ES-I3 (cell line): Measurements from ENCODE around the gene TMEM8B.
"Not testable (repeated sequence)": the region's sequence is repeated elsewhere in the genome, so short reads cannot be mapped to it uniquely, and the experiment has no call there.

Source experiments
- H3K36me3 ChIP-seq: 2 replicates; pipeline ENCODE4 v1.6.1; 2013; ENCODE audit warnings: mild to moderate bottlenecking, low read length, control low read depth, moderate library complexity; ENCODE audit not compliant: insufficient read depth
- H3K4me1 ChIP-seq: 2 replicates; pipeline ENCODE4 v1.6.1; 2013; ENCODE audit warnings: mild to moderate bottlenecking, control low read depth, low read length; ENCODE audit not compliant: insufficient read depth
- H3K9ac ChIP-seq: 2 replicates; pipeline ENCODE4 v1.6.1; 2013; ENCODE audit warnings: low read depth, mild to moderate bottlenecking, low read length, moderate library complexity
- H3K9me3 ChIP-seq: 2 replicates; pipeline ENCODE4 v1.6.1; 2013; ENCODE audit warnings: mild to moderate bottlenecking, low read length, moderate library complexity; ENCODE audit not compliant: control insufficient read depth, insufficient read depth

The TMEM8B gene

DNA sequence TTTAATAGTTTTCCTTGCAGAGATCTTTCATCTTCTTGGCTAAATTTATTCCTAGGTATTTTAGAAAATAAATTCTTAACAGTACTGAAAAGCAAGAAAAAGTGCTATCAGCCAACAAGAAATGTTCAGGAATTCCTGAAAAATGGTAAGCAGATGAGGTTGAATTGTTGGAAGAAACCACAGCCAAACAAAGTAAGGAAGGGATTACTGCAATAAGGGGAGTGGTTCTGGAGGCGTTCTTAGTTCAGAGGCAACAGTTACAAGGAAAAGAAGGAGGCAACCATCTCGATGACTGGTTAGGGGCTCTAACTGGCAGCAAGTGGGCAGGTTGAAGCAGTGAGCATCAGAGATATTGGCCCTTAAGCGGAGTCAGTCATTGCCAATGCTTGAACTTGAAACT is 54.0 kb downstream of the TMEM8B start:
- H3K36me3 ChIP-seq = no peaks in the 10 kb centered on the region
- H3K4me1 ChIP-seq = no peaks in the 10 kb centered on the region
- H3K9ac ChIP-seq = no peak overlapping the region
- H3K9me3 ChIP-seq = no peaks in the 10 kb centered on the region

DNA sequence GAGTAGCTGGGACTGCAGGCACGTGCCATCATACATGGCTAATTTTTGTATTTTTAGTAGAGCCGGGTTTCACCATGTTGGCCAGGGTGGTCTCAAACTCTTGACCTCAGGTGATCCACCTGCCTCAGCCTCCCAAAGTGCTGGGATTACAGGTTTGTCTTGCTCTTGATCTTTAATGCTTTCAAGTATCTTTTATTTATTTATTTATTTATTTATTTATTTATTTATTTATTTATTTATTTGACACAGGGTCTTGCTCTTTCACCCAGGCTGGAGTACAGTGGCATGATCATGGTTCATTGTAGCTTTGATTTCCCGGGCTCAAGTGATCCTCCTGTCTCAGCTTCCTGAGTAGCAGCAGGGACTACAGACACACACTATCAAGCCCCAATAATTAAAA is 55.9 kb downstream of the TMEM8B start:
- H3K4me1 ChIP-seq, H3K9me3 ChIP-seq, H3K36me3 ChIP-seq, H3K9ac ChIP-seq: not testable (repeated sequence)

DNA sequence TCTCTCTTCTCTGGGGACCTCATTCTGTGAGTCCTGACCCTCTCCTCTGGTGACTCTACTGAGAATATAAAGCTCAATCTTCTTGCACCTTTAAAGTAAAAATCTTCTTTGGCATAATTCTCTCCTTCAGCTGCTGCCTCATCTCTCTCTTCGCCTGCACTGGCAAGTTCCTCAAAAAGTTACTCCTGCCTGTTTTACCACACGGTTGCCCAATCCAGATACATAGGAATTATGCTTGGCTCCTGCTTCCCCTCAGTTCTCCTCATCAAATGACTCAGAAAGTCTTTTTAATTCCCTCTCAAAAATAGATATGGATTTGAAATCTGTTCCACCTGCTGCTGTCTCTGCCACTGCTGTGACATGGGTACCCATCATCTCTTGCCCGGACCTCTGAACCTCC is 62.6 kb downstream of the TMEM8B start:
- H3K9ac ChIP-seq = no peak overlapping the region
- no peaks in the 10 kb centered on the region for H3K36me3 ChIP-seq
- no peaks in the 10 kb centered on the region for H3K4me1 ChIP-seq
- H3K9me3 ChIP-seq = no peaks in the 10 kb centered on the region

DNA sequence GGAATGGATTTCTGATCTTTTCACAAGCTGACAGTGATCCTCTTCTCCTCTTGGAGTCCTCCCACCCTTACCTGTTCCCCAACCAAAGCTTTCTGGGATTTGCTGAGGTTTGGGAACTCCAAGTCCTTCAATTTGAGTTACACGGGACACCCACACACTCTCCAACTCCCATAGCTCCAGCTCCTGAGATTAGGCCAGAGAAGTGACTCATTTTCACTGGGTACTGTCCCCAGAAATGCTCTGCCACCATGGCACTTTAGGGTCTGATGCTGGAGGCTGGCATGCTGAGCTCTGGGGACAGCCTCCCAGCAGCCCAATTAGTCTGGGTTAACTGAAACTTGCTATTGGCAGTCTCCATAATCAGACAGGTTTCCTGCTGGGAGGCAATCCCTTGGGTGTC is 63.0 kb downstream of the TMEM8B start:
- Histone ChIP-seq H3K9ac (no peak overlapping the region), H3K4me1 (no peaks in the 10 kb centered on the region), H3K36me3 (no peaks in the 10 kb centered on the region), H3K9me3 (no peaks in the 10 kb centered on the region)

DNA sequence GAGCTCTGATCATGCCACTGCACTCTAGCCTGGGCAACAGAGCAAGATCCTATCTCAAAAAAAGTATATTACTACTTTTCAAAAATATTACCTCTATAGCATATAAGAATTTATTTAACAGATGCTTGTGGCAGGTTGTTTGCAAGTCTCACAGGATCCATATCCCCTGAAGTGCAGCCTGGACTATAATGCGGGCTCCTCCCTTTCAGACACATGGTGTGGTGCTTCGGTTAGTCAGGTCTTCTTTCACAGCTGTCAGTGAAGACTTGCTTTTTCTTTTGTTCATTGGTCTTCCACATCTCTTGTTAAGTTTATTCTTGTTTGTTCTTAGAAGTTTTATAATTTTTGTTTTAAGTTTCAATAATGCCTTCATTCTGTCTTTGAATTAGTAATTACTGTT is 67.5 kb downstream of the TMEM8B start:
- Histone ChIP-seq H3K9ac (no peak overlapping the region), H3K36me3 (no peaks in the 10 kb centered on the region), H3K4me1 (no peaks in the 10 kb centered on the region), H3K9me3 (no peaks in the 10 kb centered on the region)

DNA sequence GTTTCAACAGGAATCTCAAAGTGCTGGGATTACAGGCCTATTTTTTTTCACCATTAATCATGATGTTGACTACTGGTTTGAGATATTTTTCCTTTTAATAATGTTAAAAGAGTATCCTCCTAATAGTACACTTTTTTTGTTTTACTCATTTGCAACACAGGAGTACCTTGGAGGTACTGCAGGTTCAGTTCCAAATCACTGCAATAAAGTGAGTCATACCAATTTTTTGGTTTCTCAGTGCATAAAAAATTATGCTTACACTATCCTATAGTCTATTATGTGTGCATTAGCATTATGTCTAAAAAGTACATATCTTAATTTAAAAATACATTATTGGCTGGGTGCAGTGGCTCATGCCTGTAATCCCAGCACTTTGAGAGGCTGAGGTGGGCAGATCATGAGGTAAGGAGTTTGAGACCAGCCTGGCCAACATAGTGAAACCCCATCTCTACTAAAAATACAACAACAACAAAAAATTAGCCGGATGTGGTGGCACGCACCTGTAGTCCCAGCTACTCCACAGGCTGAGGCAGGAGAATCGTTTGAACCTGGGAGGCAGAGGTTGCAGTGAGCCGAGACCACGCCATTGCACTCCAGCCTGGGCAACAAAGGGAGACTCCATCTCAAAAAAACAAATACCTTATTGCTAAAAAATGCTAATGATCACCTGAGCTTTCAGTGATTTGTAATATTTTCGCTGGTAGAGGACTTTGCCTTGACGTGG is 68.5 kb downstream of the TMEM8B start:
- H3K4me1 ChIP-seq, H3K36me3 ChIP-seq, H3K9ac ChIP-seq, H3K9me3 ChIP-seq: not testable (repeated sequence)

DNA sequence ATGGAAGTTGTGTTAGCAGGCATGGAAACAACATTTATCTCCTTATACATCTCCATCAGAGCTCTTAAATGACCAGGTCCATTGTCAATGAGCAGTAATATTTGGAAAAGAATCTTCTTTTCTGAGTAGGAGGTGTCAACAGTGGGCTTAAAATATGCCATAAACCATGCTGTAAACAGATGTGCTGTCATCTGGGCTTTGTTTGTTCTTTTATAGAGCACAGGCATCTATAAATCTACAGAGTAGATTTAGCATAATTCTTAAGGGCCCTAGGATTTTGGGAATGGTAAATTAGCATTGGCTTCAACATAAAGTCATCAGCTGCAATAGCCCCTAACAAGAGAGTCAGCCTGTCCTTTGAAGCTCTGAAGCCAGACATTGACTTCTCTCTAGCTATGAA is 69.3 kb downstream of the TMEM8B start:
- no peaks in the 10 kb centered on the region for H3K9me3 ChIP-seq
- H3K4me1 ChIP-seq = no peaks in the 10 kb centered on the region
- H3K36me3 ChIP-seq = no peaks in the 10 kb centered on the region
- no peak overlapping the region for H3K9ac ChIP-seq

DNA sequence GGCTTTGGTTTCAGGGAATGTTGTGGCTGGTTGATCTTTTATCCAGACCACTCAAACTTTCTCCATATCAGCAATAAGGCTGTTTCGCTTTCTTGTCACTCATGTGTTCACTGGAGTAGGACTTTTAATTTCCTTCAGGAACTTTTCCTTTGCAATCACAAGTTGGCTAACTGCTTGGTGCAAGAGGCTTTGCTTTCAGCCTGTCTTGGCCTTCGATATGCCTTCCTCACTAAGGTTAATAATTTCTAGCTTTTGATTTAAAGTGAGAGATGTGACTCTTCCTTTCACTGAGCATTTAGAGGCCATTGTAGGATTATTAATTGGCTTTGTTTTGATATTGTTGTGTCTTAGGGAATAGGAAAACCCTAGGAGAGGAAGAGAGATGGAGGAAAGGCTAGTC is 70.0 kb downstream of the TMEM8B start:
- H3K4me1 ChIP-seq = no peaks in the 10 kb centered on the region
- H3K9me3 ChIP-seq = no peaks in the 10 kb centered on the region
- H3K9ac ChIP-seq = no peak overlapping the region
- H3K36me3 ChIP-seq = no peaks in the 10 kb centered on the region

DNA sequence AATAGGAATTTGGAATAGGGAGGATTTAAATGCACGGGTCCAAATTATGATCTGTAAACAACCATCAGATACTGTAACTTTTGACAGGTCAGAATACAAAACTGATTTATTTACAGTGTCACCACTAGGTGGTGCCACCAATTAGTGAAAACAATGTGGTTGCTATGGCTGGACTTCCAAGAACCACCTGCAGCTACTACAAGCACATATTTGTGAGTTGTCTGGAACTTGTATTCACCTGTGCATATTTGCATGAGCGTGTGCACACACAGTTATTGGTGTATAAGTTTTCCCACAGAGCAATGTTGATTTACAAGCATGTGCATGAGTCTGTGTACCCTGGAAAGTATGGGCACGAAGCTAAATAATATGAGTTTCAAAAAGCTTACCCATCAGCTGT is 74.0 kb downstream of the TMEM8B start:
- no peaks in the 10 kb centered on the region for H3K36me3 ChIP-seq
- H3K4me1 ChIP-seq = peaks cover 25% of the 10 kb centered on the region
- no peak overlapping the region for H3K9ac ChIP-seq
- H3K9me3 ChIP-seq = no peaks in the 10 kb centered on the region

DNA sequence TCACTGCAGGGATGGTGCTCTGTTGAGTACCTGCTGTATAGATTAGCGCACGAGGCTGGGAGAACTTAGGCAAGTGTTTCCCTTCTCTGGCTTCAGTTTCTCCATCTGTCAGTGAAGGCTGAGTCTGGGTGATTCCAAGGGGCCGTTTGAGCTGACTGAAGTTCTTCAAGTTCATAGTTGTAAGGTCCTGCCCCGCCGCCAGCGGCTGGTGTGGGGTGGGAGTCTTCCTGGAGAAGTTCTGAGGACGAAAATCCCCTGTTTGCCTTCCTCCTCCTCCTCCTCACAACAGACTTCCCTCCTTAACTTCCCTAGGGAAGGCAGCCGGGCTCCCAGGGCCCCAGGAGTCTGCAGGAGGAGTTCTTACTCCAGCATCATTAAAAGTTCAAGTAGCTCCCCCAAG is 75.3 kb downstream of the TMEM8B start:
- H3K9ac ChIP-seq = no peak overlapping the region
- H3K9me3 ChIP-seq = no peaks in the 10 kb centered on the region
- peaks cover 38% of the 10 kb centered on the region for H3K4me1 ChIP-seq
- no peaks in the 10 kb centered on the region for H3K36me3 ChIP-seq

DNA sequence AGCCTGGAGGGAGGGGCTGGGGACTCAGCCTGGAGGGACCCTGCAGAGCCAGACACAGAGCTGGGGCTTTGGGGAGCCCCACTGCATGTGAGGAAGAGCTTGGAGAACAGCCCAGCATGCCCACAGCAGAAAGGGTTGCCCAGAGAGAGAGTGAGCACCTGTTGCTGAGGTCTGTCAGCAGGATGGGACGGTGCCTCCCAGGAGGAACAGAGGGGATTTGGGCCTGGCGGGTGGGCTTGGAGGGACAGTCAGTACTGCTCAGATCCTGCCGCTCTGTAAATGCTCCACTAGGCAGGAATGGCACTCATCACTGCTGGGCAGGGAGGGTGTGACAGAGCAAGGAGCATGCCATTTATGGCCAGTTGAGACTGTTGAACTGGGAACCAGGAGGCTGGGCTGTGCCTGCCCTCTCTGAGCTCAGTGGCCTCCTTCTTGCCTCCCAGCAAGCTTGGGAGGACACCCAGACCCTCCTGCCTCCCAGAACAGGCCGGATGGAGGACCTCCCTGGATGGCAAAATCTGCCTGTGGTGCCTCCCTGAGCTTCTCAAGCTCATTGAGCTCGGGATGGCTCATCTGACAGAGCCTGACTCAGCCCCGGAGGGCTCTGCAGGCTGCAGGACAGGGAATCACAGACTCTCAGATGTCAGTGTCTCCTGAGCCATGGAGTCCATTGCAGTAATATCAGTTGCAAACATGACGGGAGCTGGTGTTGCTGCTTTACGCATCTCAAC is 76.2 kb downstream of the TMEM8B start:
- H3K36me3 ChIP-seq = no peaks in the 10 kb centered on the region
- H3K9me3 ChIP-seq = no peaks in the 10 kb centered on the region
- no peak overlapping the region for H3K9ac ChIP-seq
- H3K4me1 ChIP-seq = peaks cover 46% of the 10 kb centered on the region

DNA sequence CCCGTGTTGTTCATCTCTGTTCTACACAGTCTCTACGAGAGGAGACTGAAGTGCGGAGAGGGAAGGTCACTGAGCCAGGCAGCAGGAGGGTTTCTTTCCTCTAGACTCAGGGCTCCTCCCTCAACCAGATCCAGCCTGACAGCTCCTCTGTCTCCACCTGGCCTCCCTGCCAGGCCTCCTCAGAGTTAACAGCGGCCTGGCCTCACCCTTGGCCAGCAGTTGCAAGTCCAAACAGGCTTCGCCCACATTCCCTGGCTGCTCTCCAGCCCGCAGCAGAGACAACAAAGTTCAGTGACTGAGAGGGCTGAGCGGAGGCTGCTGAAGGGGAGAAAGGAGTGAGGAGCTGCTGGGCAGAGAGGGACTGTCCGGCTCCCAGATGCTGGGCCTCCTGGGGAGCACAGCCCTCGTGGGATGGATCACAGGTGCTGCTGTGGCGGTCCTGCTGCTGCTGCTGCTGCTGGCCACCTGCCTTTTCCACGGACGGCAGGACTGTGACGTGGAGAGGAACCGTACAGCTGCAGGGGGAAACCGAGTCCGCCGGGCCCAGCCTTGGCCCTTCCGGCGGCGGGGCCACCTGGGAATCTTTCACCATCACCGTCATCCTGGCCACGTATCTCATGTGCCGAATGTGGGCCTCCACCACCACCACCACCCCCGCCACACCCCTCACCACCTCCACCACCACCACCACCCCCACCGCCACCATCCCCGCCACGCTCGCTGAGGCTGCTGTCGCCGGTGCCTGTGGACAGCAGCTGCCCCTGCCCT is 77.1 kb downstream of the TMEM8B start, which contains the start of gene HRCT1:
Gene HRCT1, plus strand, starts transcription at position 291 of the 768 bp plus-strand sequence. Its CDS starts 86 bp downstream, at position 377.
- no peaks in the 10 kb centered on the region for H3K9me3 ChIP-seq
- H3K9ac ChIP-seq = no peak within 1 kb of the TSS; the same call in 1 of the 2 replicates
- H3K36me3 ChIP-seq = no peaks in the 10 kb centered on the region
- peaks cover 51% of the 10 kb centered on the region for H3K4me1 ChIP-seq

DNA sequence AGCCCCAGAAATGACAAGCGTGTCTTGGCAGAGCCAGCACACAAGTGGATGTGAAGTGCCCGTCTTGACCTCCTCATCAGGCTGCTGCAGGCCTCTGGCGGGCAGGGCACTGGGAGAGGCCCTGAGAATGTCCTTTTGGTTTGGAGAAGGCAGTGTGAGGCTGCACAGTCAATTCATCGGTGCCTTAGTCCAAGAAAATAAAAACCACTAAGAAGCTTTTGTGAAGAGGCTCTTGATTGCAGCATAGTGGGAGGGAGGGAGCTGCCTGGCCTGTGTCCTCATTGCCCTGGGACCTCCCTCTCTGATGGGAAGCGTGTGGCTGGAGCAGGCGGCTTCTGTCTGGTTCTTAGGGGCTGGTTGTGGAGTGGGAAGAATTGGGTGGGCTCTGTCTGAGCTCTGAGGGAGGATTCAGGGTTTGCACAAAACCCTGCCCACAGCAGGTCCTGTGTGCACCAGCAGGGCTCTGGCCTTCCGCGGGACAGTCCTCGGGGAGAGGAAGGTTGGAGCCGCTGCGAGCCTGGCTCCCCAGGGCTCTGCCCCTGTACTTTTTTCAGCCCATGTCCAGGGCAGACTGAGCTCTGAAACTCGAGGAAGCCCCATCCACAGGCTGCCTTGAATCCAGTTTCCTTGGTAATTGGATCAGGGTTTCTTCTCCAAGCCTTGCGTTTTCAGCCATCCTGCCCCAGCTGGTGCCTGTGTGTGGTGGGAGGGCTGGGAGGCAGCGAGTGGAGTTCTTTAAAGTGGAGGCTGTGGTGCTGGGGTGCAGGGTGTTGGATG is 78.1 kb downstream of the TMEM8B start:
- peaks cover 51% of the 10 kb centered on the region for H3K4me1 ChIP-seq
- no peaks in the 10 kb centered on the region for H3K9me3 ChIP-seq
- H3K9ac ChIP-seq = peak overlapping the region; percentile 26; the same call in 1 of the 2 replicates
- no peaks in the 10 kb centered on the region for H3K36me3 ChIP-seq
